Cardiac atrium fibroblast (primary cell): ENCODE results near the gene TANK. TPM values are rescaled to one million over a fixed set of nuclear protein-coding genes. Genes with fewer than 3 reads are reported as not detected.

Source experiments
- total RNA-seq: library from RNA; depleted of rRNA; stranded (reverse); fragments of >200 nt; gene quantifications from 2 replicates; pipeline ENCODE4 v1.2.3, GENCODE V29; 2015

TANK gene, protein sequence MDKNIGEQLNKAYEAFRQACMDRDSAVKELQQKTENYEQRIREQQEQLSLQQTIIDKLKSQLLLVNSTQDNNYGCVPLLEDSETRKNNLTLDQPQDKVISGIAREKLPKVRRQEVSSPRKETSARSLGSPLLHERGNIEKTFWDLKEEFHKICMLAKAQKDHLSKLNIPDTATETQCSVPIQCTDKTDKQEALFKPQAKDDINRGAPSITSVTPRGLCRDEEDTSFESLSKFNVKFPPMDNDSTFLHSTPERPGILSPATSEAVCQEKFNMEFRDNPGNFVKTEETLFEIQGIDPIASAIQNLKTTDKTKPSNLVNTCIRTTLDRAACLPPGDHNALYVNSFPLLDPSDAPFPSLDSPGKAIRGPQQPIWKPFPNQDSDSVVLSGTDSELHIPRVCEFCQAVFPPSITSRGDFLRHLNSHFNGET
- 55.6 and 58.9 TPM in 2 replicates for total RNA-seq

DNA sequence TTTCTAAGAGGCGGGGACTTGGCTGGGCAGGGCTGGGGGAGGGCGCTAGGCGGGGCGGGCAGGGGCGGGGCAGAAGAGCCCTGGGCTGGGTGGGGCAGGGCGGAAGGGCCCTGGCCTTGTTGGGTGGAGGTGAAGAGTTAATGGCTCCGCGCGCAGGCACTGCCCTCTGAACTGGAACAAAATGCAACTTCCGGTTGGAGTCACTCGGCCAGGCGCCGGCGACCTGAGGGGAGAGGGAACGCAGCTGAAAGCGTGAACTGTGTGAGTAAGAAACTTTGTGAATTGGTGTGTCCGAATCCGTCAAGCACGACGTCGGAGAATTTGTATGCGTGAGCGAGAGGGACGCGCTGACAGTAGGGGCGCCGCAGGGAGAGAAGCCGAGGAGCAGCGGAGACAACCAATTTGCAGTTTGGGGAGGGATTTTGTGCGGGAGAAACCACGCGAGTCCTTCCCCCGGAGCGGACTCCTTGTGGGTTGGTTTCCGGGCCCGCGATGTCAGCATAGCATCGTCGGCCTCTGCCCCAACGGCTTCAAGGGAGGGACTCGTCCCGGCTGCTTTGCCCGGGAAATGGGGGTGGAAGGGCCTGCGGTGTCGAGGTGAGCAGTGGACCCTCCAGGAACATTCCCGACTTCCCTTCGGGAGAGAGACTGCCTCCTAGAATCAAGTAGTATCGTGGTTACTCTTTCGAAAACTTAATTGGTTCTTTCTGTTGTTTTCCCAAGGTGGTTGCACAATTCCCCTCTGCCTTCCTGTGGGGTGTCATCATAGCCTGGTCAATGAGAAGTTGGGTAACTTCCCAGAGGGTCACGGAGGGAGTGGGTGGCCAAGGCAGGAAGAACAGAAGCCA, at the start of gene TANK:
TSS of gene TANK (plus strand) at position 203 of the 848 bp plus-strand sequence. CDS start 19,235 bp downstream, outside the sequence.

Other genes starting within 250 kb of the TANK start
- 67.9 and 77.3 TPM in 2 replicates for gene PSMD14, start 148.0 kb downstream of the TANK start, total RNA-seq